ENCODE measurements around the gene EIF2S3.

DNA sequence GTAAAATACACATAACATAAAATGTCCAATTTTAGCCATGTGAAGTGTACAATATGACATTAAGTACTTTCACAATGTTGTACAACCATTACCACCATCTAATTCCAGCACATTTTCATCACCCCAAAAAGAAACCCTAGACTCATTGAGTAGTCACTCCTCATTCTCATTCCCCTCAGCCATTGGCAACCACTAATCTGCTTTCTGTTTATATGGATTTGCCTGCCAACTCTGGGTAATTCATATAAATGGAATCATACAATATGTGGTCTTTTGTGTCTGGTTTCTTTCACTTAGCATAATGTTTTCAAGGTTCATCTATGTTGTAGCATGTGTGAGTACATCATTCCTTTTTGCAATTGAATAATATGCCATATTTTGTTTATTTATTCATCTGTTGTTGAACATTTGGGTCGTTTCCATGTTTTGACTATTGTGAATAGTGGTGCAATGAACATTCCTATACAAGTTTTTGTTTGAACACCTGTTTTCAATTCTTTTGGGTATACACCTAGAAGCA lies 43.0 kb downstream of the EIF2S3 start:
- TF ChIP-seq, protein P1, sequence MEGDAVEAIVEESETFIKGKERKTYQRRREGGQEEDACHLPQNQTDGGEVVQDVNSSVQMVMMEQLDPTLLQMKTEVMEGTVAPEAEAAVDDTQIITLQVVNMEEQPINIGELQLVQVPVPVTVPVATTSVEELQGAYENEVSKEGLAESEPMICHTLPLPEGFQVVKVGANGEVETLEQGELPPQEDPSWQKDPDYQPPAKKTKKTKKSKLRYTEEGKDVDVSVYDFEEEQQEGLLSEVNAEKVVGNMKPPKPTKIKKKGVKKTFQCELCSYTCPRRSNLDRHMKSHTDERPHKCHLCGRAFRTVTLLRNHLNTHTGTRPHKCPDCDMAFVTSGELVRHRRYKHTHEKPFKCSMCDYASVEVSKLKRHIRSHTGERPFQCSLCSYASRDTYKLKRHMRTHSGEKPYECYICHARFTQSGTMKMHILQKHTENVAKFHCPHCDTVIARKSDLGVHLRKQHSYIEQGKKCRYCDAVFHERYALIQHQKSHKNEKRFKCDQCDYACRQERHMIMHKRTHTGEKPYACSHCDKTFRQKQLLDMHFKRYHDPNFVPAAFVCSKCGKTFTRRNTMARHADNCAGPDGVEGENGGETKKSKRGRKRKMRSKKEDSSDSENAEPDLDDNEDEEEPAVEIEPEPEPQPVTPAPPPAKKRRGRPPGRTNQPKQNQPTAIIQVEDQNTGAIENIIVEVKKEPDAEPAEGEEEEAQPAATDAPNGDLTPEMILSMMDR (IDR thresholded peaks at IDR 0.05), result no peak
- TF ChIP-seq POLR2A (IDR thresholded peaks at IDR 0.05), result no peak

Data from right lobe of liver (tissue), 4 donors.